Esophagus squamous epithelium (tissue), 5 donors: Measurements from ENCODE around the gene MYO3B. TPM values are rescaled to one million over a fixed set of nuclear protein-coding genes. Genes with fewer than 3 reads are reported as not detected.

ENCODE experiments used
- DNase-seq: peaks from one replicate; lab custom pipeline; 2025; lab: John Stamatoyannopoulos, UW
- H3K27ac ChIP-seq, 4 donors: fragments of 200-600 bp; sonication (generic); one replicate each; pipeline ENCODE4 v1.5.1; 2016 to 2019; ENCODE audit warnings: mild to moderate bottlenecking in 1 of 4
- H3K27me3 ChIP-seq, 4 donors: fragments of 200-600 bp; sonication (generic); 1 replicate in 3 of 4; 2 replicates in 1 of 4; pipeline versions ENCODE4 v1.5.1 to v1.6.0; 2017 to 2021; ENCODE audit warnings: antibody characterized with exemption in 1 of 4
- H3K36me3 ChIP-seq, 3 donors: fragments of 200-600 bp; sonication (generic); one replicate each; pipeline ENCODE4 v1.5.1; 2016 to 2019
- H3K4me1 ChIP-seq, 3 donors: fragments of 200-600 bp; sonication (generic); one replicate each; pipeline ENCODE4 v1.5.1; 2017 to 2019
- H3K4me3 ChIP-seq, 4 donors: fragments of 200-600 bp; sonication (generic); 1 replicate in 3 of 4; 2 replicates in 1 of 4; pipeline ENCODE4 v1.5.1; 2016 to 2019; ENCODE audit warnings: mild to moderate bottlenecking in 2 of 4, moderate library complexity in 1 of 4
- H3K9me3 ChIP-seq, 3 donors: fragments of 200-600 bp; sonication (generic); one replicate each; pipeline ENCODE4 v1.5.1; 2016 to 2019
- POLR2A ChIP-seq, 4 donors: fragments of 450-650 bp; IDR thresholded peaks; one replicate each; pipeline ENCODE4 v1.6.1; 2017; ENCODE audit warnings: antibody characterized with exemption in 4 of 4, mild to moderate bottlenecking in 4 of 4, moderate library complexity in 3 of 4
- WGBS, 2 donors: methylation state at CpG; one replicate each; pipeline ENCODE4 v1.1.5; 2018; 5-methylcytosine and 5-hydroxymethylcytosine counted together
- intact Hi-C: fragments of 100-400 bp; cut with DNase I; formaldehyde crosslinking; loops from one replicate; pipeline ENCODE4 v1.15.0; 2022
- total RNA-seq, 4 donors: library from RNA; depleted of rRNA; stranded (reverse); fragments of >200 nt; gene quantifications; one replicate each; pipeline ENCODE4 v1.1.0, GENCODE V29; 2016
- TF ChIP-seq, protein P1 (sequence below), 6 experiments: fragments of 450-650 bp in 4 of 6; fragments of 200-600 bp in 2 of 6; sonication (generic) in 2 of 6; IDR thresholded peaks; one replicate each; pipeline ENCODE4 v1.5.1; 2016 to 2019; ENCODE audit warnings: antibody characterized with exemption in 6 of 6, mild to moderate bottlenecking in 4 of 6, moderate library complexity in 4 of 6
- donor health status: DM: yes; HTN: yes; CAD: no.

The MYO3B gene
- total RNA-seq, 4 donors from 2014 or later, result 0.15 to 0.38 (median 0.18) TPM

DNA sequence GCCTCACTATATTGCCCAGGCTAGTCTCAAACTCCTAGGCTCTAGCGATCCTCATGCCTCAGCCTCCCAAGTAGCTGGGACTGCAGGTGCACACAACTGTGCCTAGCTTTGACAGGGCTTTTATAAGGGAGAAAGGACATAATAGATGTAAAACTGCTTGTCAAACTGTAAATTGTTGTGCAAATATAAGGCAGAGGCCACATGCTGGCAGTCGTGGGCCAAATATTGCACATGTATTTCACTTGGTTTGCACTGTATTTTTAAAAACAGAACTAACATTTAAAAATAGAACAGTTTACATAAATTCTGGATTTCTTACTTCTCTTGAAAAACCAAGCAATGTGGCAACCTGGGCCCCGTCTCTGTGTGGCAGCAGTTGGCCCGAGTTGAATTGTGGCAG lies 31.2 kb upstream of the MYO3B start:
- Histone ChIP-seq H3K9me3 (no peaks in the 10 kb centered on the region), H3K36me3 (no peaks in the 10 kb centered on the region), H3K4me1 (peaks cover 0 to 4% (median 4%) of the 10 kb centered on the region in 3 donors), H3K27ac (peak overlapping the region in 1 of 4 donors; percentile 11), H3K4me3 (no peak overlapping the region), H3K27me3 (no peaks in the 10 kb centered on the region)
- TF ChIP-seq POLR2A (IDR thresholded peaks at IDR 0.05), result no peak
- TF ChIP-seq, protein P1, sequence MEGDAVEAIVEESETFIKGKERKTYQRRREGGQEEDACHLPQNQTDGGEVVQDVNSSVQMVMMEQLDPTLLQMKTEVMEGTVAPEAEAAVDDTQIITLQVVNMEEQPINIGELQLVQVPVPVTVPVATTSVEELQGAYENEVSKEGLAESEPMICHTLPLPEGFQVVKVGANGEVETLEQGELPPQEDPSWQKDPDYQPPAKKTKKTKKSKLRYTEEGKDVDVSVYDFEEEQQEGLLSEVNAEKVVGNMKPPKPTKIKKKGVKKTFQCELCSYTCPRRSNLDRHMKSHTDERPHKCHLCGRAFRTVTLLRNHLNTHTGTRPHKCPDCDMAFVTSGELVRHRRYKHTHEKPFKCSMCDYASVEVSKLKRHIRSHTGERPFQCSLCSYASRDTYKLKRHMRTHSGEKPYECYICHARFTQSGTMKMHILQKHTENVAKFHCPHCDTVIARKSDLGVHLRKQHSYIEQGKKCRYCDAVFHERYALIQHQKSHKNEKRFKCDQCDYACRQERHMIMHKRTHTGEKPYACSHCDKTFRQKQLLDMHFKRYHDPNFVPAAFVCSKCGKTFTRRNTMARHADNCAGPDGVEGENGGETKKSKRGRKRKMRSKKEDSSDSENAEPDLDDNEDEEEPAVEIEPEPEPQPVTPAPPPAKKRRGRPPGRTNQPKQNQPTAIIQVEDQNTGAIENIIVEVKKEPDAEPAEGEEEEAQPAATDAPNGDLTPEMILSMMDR (IDR thresholded peaks at IDR 0.05), result no peak
- no peak for DNase-seq
- intact Hi-C loops, result no loop called here
- WGBS, 2 donors, result 74 to 77% methylated on average over 4 of the region's 4 CpGs

DNA sequence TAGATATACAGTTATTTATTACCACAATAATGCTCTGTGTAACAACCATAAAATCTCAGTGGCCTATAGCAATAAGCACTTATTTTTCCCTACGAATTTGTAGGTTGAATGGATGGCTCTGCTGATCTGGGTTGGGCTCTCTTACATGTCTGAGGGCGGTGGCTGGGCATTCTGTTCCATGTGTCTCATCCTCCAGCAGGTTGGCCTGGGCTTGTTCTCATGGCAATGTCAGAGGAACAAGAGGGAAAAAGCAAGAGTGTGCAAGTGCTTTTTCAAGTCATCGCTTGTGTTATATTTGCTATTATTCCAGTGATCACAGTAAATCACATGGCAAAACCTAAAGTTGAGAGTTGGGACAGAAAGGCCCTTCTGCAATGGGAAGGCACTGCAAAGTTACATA lies 30.4 kb upstream of the MYO3B start:
- no peaks in the 10 kb centered on the region for H3K27me3 ChIP-seq
- intact Hi-C loops, result no loop called here

DNA sequence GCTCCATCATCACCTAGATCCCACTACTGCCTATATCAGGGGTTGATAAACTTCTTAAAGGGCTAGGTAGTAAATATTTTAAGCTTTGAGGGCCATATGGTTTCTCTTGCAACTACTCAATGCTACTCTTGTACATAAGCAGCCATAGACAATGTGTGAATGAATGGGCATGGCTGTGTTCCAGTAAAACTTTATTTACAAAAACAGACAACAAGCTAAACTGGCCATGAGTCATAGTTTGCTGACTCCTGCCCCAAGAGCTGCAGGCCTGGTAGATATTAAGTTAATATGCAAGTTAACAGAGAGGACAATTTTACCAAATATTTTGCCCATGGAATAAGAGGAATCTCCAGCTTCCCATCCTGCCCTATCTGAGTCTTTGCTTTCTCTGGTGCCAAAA lies 29.8 kb upstream of the MYO3B start:
- Histone ChIP-seq H3K27me3 (no peaks in the 10 kb centered on the region), H3K36me3 (no peaks in the 10 kb centered on the region), H3K27ac (peak overlapping the region in 2 of 4 donors; percentile 45 to 62), H3K9me3 (no peaks in the 10 kb centered on the region), H3K4me3 (no peak overlapping the region), H3K4me1 (peaks cover 0 to 4% (median 4%) of the 10 kb centered on the region in 3 donors)
- no peak for DNase-seq
- intact Hi-C loops, result no loop called here
- TF ChIP-seq POLR2A (IDR thresholded peaks at IDR 0.05), result no peak
- TF ChIP-seq, protein P1 (IDR thresholded peaks at IDR 0.05), result no peak

More for the DNA sequence above, 30.4 kb upstream of the MYO3B start:
- Histone ChIP-seq H3K36me3 (no peaks in the 10 kb centered on the region), H3K4me1 (peaks cover 0 to 4% (median 4%) of the 10 kb centered on the region in 3 donors), H3K4me3 (no peak overlapping the region), H3K27ac (peak overlapping the region in 2 of 4 donors; percentile 45 to 62), H3K9me3 (no peaks in the 10 kb centered on the region)
- no peak for DNase-seq
- 16 to 32% methylated on average over 3 of the region's 3 CpGs for WGBS, 2 donors
- TF ChIP-seq POLR2A (IDR thresholded peaks at IDR 0.05), result no peak
- TF ChIP-seq, protein P1 (IDR thresholded peaks at IDR 0.05), result no peak

DNA sequence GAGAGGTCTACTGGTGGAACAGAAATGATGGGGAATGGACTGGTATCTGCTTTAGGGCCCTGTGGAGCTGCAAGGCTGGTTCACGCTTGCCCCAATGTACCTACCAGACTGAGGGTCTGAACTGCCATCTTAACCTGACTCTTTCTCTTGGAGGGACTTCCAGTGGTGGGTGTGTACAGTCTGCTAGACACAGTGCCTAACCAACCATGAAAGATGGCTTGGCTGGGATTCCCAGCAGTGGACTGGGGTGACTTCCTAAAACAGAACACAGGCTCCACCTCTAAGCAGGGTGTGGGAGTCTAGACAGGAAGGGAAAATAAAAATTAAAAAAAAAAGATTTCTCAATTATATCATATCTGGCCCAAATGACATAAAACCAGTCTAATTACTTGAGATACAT lies 25.5 kb upstream of the MYO3B start:
- DNase-seq, result no peak
- 100% methylated on average over 1 of the region's 1 CpG for WGBS, 2 donors

DNA sequence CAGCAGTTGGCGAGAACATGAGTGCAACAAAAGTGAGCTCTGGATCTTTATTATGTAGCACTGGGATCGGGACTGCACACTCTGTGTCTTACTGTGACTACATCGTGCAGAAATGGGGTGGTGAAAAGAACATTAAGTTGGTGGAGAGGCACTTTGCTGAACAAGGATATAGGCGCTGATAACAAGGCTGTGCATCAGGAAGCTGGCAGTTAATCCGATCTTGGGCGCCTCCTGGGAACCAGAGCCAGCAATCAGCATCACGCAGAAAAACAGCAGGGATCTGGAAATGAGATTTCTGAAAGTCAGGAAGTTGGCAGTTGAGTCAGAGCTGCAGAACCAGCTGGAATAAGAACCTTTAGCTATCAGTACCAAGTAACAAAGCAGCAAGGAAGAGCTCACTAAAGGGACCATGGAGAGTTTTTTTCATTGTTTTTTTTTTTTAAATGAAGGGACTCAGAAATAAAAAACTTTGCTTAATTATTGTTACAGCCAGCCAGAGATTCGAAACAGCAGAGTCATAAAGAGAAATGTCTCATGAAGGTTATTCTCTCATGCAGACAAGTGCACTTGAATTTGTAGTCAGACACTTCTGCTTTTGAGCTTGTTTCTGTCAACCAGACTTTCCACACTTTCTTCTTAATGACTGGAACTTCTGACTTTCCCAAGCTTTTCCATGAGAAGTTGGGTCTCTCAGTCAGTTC lies 22.8 kb upstream of the MYO3B start:
- Histone ChIP-seq H3K9me3 (no peaks in the 10 kb centered on the region), H3K4me1 (peaks cover 0 to 11% (median 5%) of the 10 kb centered on the region in 3 donors), H3K27me3 (no peaks in the 10 kb centered on the region), H3K27ac (no peak overlapping the region), H3K4me3 (no peak overlapping the region), H3K36me3 (no peaks in the 10 kb centered on the region)
- WGBS, 2 donors, result 23 to 31% methylated on average over 6 to 8 of the region's 8 CpGs
- TF ChIP-seq, protein P1 (IDR thresholded peaks at IDR 0.05), result no peak
- TF ChIP-seq POLR2A (IDR thresholded peaks at IDR 0.05), result no peak
- intact Hi-C loops, result no loop called here
- no peak for DNase-seq

More for the DNA sequence above, 25.5 kb upstream of the MYO3B start:
- H3K9me3 ChIP-seq, result no peaks in the 10 kb centered on the region
- peaks cover 4 to 15% (median 5%) of the 10 kb centered on the region in 3 donors for H3K4me1 ChIP-seq
- intact Hi-C loops, result no loop called here
- TF ChIP-seq, protein P1 (IDR thresholded peaks at IDR 0.05), result no peak
- no peak for TF ChIP-seq POLR2A (IDR thresholded peaks at IDR 0.05)
- no peaks in the 10 kb centered on the region for H3K36me3 ChIP-seq
- no peak overlapping the region for H3K27ac ChIP-seq
- H3K27me3 ChIP-seq, result no peaks in the 10 kb centered on the region
- no peak overlapping the region for H3K4me3 ChIP-seq
